Karpas-422 (cell line): ENCODE data around the gene RTL10. TPM values are rescaled to one million over a fixed set of nuclear protein-coding genes. Genes with fewer than 3 reads are reported as not detected.

Source experiments
- DNase-seq: peaks from one replicate; pipeline ENCODE4 v3.0.0-alpha.2; 2015
- H2AFZ ChIP-seq: fragments of 200-600 bp; sonication (generic); 2 replicates; pipeline ENCODE4 v1.6.1; 2014; ENCODE audit warnings: antibody characterized with exemption, low read length, mixed read lengths
- H3K27ac ChIP-seq: fragments of 200-600 bp; sonication (generic); 2 replicates; pipeline ENCODE4 v1.5.1; 2014; ENCODE audit warnings: mild to moderate bottlenecking, low read length, moderate library complexity
- H3K27me3 ChIP-seq: fragments of 200-600 bp; sonication (generic); 2 replicates; pipeline ENCODE4 v1.6.1; 2014; ENCODE audit warnings: low read length, mixed read lengths
- H3K36me3 ChIP-seq: fragments of 200-600 bp; sonication (generic); 2 replicates; pipeline ENCODE4 v1.6.1; 2014; ENCODE audit warnings: low read length, mixed read lengths; ENCODE audit not compliant: insufficient read depth
- H3K4me1 ChIP-seq: fragments of 200-600 bp; sonication (generic); 2 replicates; pipeline ENCODE4 v1.6.1; 2014; ENCODE audit warnings: mild to moderate bottlenecking, low read length, mixed read lengths
- H3K4me2 ChIP-seq: fragments of 200-600 bp; sonication (generic); 2 replicates; pipeline ENCODE4 v1.6.1; 2014; ENCODE audit warnings: low read length, low read depth, mild to moderate bottlenecking; ENCODE audit not compliant: poor library complexity, severe bottlenecking
- H3K4me3 ChIP-seq: fragments of 200-600 bp; sonication (generic); 2 replicates; pipeline ENCODE4 v1.5.1; 2014; ENCODE audit warnings: mild to moderate bottlenecking, antibody characterized with exemption, low read length, mixed read lengths
- H3K79me2 ChIP-seq: fragments of 200-600 bp; sonication (generic); 2 replicates; pipeline ENCODE4 v1.6.1; 2014; ENCODE audit warnings: mild to moderate bottlenecking, low read length, mixed read lengths
- H3K9ac ChIP-seq: fragments of 200-600 bp; sonication (generic); 2 replicates; pipeline ENCODE4 v1.6.0; 2014; ENCODE audit warnings: low read length
- H3K9me2 ChIP-seq: fragments of 200-600 bp; sonication (generic), shearing (Covaris generic); replicated peaks from 2 replicates; pipeline ENCODE4 v1.6.0; 2014; ENCODE audit warnings: mild to moderate bottlenecking, low read length, moderate library complexity; ENCODE audit not compliant: insufficient read depth
- H3K9me3 ChIP-seq: fragments of 300-700, 200-600 bp; sonication (generic); 2 replicates; pipeline ENCODE4 v1.6.1; 2014; ENCODE audit warnings: low read length, mixed read lengths
- H4K20me1 ChIP-seq: fragments of 200-600 bp; sonication (generic); 2 replicates; pipeline ENCODE4 v1.6.1; 2014; ENCODE audit warnings: mild to moderate bottlenecking, antibody characterized with exemption, low read length, low read depth; ENCODE audit not compliant: insufficient read depth
- total RNA-seq: library from RNA; depleted of rRNA; stranded (reverse); fragments of >200 nt; shearing (Covaris generic); gene quantifications from 2 replicates; pipeline ENCODE4 v1.2.3, GENCODE V29; 2014; ENCODE audit warnings: low replicate concordance

The RTL10 gene
- total RNA-seq, 1 experiment from 2014 or later, result 6.5 TPM

GRCh38 chr22:19822301-19823117 lies 32.2 kb downstream of the RTL10 start:
- H3K36me3 ChIP-seq, result no peaks in the 10 kb centered on the region
- peaks cover 9% of the 10 kb centered on the region; the same call in 1 of the 2 replicates for H4K20me1 ChIP-seq
- no peak overlapping the region for H3K9ac ChIP-seq
- H3K4me2 ChIP-seq, result no peak overlapping the region
- DNase-seq, result no peak
- H3K4me3 ChIP-seq, result no peak overlapping the region
- no peaks in the 10 kb centered on the region for H3K27me3 ChIP-seq
- no peak overlapping the region for H2AFZ ChIP-seq
- H3K4me1 ChIP-seq, result no peaks in the 10 kb centered on the region; the same call in 1 of the 2 replicates
- H3K79me2 ChIP-seq, result no peaks in the 10 kb centered on the region
- H3K27ac ChIP-seq, result no peak overlapping the region
- H3K9me3 ChIP-seq, result no peaks in the 10 kb centered on the region
- H3K9me2 ChIP-seq, result no peaks in the 10 kb centered on the region

- H3K79me2 ChIP-seq, result no peaks in the 10 kb centered on the region
- no peak for DNase-seq
- no peak overlapping the region for H3K4me2 ChIP-seq
- no peaks in the 10 kb centered on the region for H3K9me3 ChIP-seq
- peaks cover 9% of the 10 kb centered on the region; the same call in 1 of the 2 replicates for H4K20me1 ChIP-seq
- H3K4me1 ChIP-seq, result no peaks in the 10 kb centered on the region; the same call in 1 of the 2 replicates
- H3K9ac ChIP-seq, result no peak overlapping the region
- no peaks in the 10 kb centered on the region for H3K9me2 ChIP-seq
- no peaks in the 10 kb centered on the region for H3K36me3 ChIP-seq
- H3K27ac ChIP-seq, result no peak overlapping the region
- H3K4me3 ChIP-seq, result no peak overlapping the region
- H2AFZ ChIP-seq, result no peak overlapping the region
- H3K27me3 ChIP-seq, result no peaks in the 10 kb centered on the region
These were observed 33.0 kb downstream of the RTL10 start for GRCh38 chr22:19821523-19822300.

GRCh38 chr22:19820880-19821522 lies 33.7 kb downstream of the RTL10 start:
- H2AFZ ChIP-seq, result no peak overlapping the region
- no peaks in the 10 kb centered on the region for H3K9me3 ChIP-seq
- no peaks in the 10 kb centered on the region for H3K27me3 ChIP-seq
- no peak for DNase-seq
- no peaks in the 10 kb centered on the region for H3K36me3 ChIP-seq
- no peaks in the 10 kb centered on the region for H3K9me2 ChIP-seq
- H3K4me1 ChIP-seq, result no peaks in the 10 kb centered on the region; the same call in 1 of the 2 replicates
- no peak overlapping the region for H3K4me3 ChIP-seq
- H3K79me2 ChIP-seq, result no peaks in the 10 kb centered on the region
- no peak overlapping the region for H3K27ac ChIP-seq
- H3K4me2 ChIP-seq, result no peak overlapping the region
- H3K9ac ChIP-seq, result no peak overlapping the region
- H4K20me1 ChIP-seq, result peaks cover 4% of the 10 kb centered on the region; the same call in 1 of the 2 replicates

GRCh38 chr22:19819911-19820879 lies 34.5 kb downstream of the RTL10 start:
- Histone ChIP-seq H3K9me2 (no peaks in the 10 kb centered on the region), H3K79me2 (no peaks in the 10 kb centered on the region), H3K27me3 (no peaks in the 10 kb centered on the region), H3K4me1 (no peaks in the 10 kb centered on the region; the same call in 1 of the 2 replicates), H3K9ac (no peak overlapping the region), H3K27ac (no peak overlapping the region), H3K4me2 (no peak overlapping the region), H4K20me1 (peaks cover 4% of the 10 kb centered on the region; the same call in 1 of the 2 replicates), H3K4me3 (no peak overlapping the region), H3K9me3 (no peaks in the 10 kb centered on the region), H2AFZ (no peak overlapping the region), H3K36me3 (no peaks in the 10 kb centered on the region)
- no peak for DNase-seq

- Histone ChIP-seq H3K27ac (no peak overlapping the region), H3K9ac (no peak overlapping the region), H3K9me2 (no peaks in the 10 kb centered on the region), H2AFZ (no peak overlapping the region), H4K20me1 (peaks cover 4% of the 10 kb centered on the region; the same call in 1 of the 2 replicates), H3K4me1 (no peaks in the 10 kb centered on the region; the same call in 1 of the 2 replicates), H3K4me2 (no peak overlapping the region), H3K27me3 (no peaks in the 10 kb centered on the region), H3K4me3 (no peak overlapping the region), H3K36me3 (no peaks in the 10 kb centered on the region), H3K9me3 (no peaks in the 10 kb centered on the region), H3K79me2 (no peaks in the 10 kb centered on the region)
- DNase-seq, result no peak
These were observed 35.3 kb downstream of the RTL10 start for GRCh38 chr22:19819208-19819910.

- Histone ChIP-seq H3K79me2 (no peaks in the 10 kb centered on the region), H3K9ac (no peak overlapping the region), H3K9me3 (no peaks in the 10 kb centered on the region), H2AFZ (no peak overlapping the region), H3K27ac (no peak overlapping the region), H3K4me1 (no peaks in the 10 kb centered on the region; the same call in 1 of the 2 replicates), H4K20me1 (peaks cover 4% of the 10 kb centered on the region; the same call in 1 of the 2 replicates), H3K9me2 (no peaks in the 10 kb centered on the region), H3K27me3 (no peaks in the 10 kb centered on the region), H3K4me3 (no peak overlapping the region), H3K36me3 (no peaks in the 10 kb centered on the region), H3K4me2 (no peak overlapping the region)
- no peak for DNase-seq
These were observed 36.1 kb downstream of the RTL10 start for GRCh38 chr22:19818324-19819207.
